K562 (cell line): ENCODE measurements around the gene ZNF10. TPM values are rescaled to one million over a fixed set of nuclear protein-coding genes. Genes with fewer than 3 reads are reported as not detected.
A peak's percentile ranks its signal among the peaks of the same experiment; 100 is the strongest.

Source experiments
- CBX5 ChIP-seq: IDR thresholded peaks from 2 replicates; pipeline ENCODE4 v1.6.1; 2014; ENCODE audit warnings: low read depth, borderline replicate concordance
- HDAC2 ChIP-seq: fragments of 450-650 bp; IDR thresholded peaks from 2 replicates; pipeline ENCODE4 v1.6.1; 2016; ENCODE audit warnings: mild to moderate bottlenecking
- MTA2 ChIP-seq: fragments of 450-650 bp; IDR thresholded peaks from 2 replicates; pipeline ENCODE4 v1.6.1; 2016; ENCODE audit warnings: low read depth
- NFRKB ChIP-seq: fragments of 450-650 bp; IDR thresholded peaks from 2 replicates; pipeline ENCODE4 v1.6.1; 2016; ENCODE audit warnings: low read depth
- PRMT5 ChIP-seq: sonication (generic); formaldehyde crosslinking; IDR thresholded peaks from 2 replicates; pipeline ENCODE4 v1.5.0; 2020; ENCODE audit warnings: missing genetic modification reagents
- PURB ChIP-seq: sonication (generic); formaldehyde crosslinking; IDR thresholded peaks from 2 replicates; pipeline ENCODE4 v1.9.0; 2021; ENCODE audit warnings: low read depth, mild to moderate bottlenecking, missing genetic modification reagents
- RBM39 ChIP-seq: fragments of 200-400 bp; formaldehyde crosslinking; optimal IDR thresholded peaks from 2 replicates; pipeline ENCODE3; 2018; ENCODE audit warnings: low read depth, low read length
- TAF1 ChIP-seq: IDR thresholded peaks from 2 replicates; pipeline ENCODE4 v1.6.1; 2011; ENCODE audit warnings: mild to moderate bottlenecking, low read length, moderate library complexity; ENCODE audit not compliant: insufficient read depth, control insufficient read depth, severe bottlenecking; ENCODE audit errors: extremely low read depth
- ZEB2 ChIP-seq: fragments of 450-650 bp; IDR thresholded peaks from 2 replicates; pipeline ENCODE4 v1.6.1; 2016
- polyA plus RNA-seq, 8 experiments: library from polyadenylated mRNA; depleted of rRNA in 4 of 8; stranded (reverse) in 5 of 8; unstranded in 3 of 8; fragments of >200 nt; fragmentation: Nextera tagmentation in 2 of 8; fragmentation: Illumina TruSeq in 1 of 8; extraction: Ambion mirVana in 2 of 8; extraction: Trizol in 1 of 8; gene quantifications; 2 replicates each; pipeline versions ENCODE4 v1.2.1 to v1.2.3, GENCODE V29; 2011 to 2014; ENCODE audit warnings: inconsistent platforms in 1 of 8, missing spikeins in 1 of 8
- total RNA-seq, 7 experiments: library from RNA; depleted of rRNA in 6 of 7; stranded (reverse); fragments of >200 nt in 6 of 7; fragmentation: Illumina TruSeq in 2 of 7; extraction: Trizol in 2 of 7; gene quantifications; 2 replicates each; pipeline versions ENCODE4 v1.2.1 to v1.2.3, GENCODE V29; 2011 to 2021; ENCODE audit warnings: low replicate concordance in 1 of 7
- TF ChIP-seq, protein P1 (sequence below): sonication (generic); formaldehyde crosslinking; IDR thresholded peaks from 2 replicates; pipeline ENCODE4 v1.8.0; 2023; ENCODE audit warnings: missing genetic modification reagents, mild to moderate bottlenecking, borderline replicate concordance
- TF ChIP-seq, protein P2 (sequence below): fragments of 250-450 bp; sonication (Bioruptor Pico); IDR thresholded peaks from 2 replicates; pipeline ENCODE4 v1.5.1; 2021; ENCODE audit warnings: mild to moderate bottlenecking
- TF ChIP-seq, protein P3 (sequence below): fragments of 450-650 bp; IDR thresholded peaks from 2 replicates; pipeline ENCODE4 v1.6.1; 2018; ENCODE audit warnings: mild to moderate bottlenecking, low read depth; ENCODE audit not compliant: partially characterized antibody
- TF ChIP-seq, protein P4 (sequence below): fragments of 450-650 bp; IDR thresholded peaks from 2 replicates; pipeline ENCODE4 v1.6.1; 2016; ENCODE audit warnings: low read depth, mild to moderate bottlenecking, moderate library complexity
- TF ChIP-seq, protein P5 (sequence below): sonication (generic); formaldehyde crosslinking; IDR thresholded peaks from 2 replicates; pipeline ENCODE4 v1.8.0; 2023; ENCODE audit warnings: mild to moderate bottlenecking, missing genetic modification reagents

ZNF10 gene
- total and polyA plus RNA-seq, 9 of the 15 experiments (the other 6 are each of a cell fraction or from before 2014, with no cell fraction given), result 3.5 to 5.8 (median 4.9) TPM

DNA sequence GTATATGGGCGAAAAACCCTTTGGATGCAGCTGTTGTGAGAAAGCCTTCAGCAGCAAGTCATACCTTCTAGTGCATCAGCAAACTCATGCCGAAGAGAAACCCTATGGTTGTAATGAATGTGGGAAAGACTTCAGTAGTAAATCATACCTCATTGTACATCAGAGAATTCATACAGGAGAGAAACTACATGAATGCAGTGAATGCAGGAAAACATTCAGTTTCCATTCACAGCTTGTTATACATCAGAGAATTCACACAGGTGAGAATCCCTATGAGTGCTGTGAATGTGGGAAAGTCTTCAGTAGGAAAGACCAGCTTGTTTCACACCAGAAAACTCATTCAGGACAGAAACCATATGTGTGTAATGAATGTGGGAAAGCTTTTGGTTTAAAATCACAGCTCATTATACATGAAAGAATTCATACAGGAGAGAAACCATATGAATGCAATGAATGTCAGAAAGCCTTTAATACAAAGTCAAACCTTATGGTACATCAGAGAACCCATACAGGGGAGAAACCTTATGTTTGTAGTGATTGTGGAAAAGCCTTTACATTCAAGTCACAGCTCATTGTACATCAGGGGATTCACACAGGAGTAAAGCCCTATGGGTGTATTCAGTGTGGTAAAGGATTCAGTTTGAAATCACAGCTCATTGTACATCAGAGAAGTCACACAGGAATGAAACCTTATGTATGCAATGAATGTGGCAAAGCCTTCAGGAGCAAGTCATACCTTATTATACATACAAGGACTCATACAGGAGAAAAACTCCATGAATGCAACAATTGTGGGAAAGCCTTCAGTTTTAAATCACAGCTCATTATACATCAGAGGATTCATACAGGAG is 72.3 kb downstream of the ZNF10 start (continued):
- TF ChIP-seq, protein P1, sequence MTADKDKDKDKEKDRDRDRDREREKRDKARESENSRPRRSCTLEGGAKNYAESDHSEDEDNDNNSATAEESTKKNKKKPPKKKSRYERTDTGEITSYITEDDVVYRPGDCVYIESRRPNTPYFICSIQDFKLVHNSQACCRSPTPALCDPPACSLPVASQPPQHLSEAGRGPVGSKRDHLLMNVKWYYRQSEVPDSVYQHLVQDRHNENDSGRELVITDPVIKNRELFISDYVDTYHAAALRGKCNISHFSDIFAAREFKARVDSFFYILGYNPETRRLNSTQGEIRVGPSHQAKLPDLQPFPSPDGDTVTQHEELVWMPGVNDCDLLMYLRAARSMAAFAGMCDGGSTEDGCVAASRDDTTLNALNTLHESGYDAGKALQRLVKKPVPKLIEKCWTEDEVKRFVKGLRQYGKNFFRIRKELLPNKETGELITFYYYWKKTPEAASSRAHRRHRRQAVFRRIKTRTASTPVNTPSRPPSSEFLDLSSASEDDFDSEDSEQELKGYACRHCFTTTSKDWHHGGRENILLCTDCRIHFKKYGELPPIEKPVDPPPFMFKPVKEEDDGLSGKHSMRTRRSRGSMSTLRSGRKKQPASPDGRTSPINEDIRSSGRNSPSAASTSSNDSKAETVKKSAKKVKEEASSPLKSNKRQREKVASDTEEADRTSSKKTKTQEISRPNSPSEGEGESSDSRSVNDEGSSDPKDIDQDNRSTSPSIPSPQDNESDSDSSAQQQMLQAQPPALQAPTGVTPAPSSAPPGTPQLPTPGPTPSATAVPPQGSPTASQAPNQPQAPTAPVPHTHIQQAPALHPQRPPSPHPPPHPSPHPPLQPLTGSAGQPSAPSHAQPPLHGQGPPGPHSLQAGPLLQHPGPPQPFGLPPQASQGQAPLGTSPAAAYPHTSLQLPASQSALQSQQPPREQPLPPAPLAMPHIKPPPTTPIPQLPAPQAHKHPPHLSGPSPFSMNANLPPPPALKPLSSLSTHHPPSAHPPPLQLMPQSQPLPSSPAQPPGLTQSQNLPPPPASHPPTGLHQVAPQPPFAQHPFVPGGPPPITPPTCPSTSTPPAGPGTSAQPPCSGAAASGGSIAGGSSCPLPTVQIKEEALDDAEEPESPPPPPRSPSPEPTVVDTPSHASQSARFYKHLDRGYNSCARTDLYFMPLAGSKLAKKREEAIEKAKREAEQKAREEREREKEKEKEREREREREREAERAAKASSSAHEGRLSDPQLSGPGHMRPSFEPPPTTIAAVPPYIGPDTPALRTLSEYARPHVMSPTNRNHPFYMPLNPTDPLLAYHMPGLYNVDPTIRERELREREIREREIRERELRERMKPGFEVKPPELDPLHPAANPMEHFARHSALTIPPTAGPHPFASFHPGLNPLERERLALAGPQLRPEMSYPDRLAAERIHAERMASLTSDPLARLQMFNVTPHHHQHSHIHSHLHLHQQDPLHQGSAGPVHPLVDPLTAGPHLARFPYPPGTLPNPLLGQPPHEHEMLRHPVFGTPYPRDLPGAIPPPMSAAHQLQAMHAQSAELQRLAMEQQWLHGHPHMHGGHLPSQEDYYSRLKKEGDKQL (CRISPR knock-in tag), result no peak
- TF ChIP-seq, protein P2, sequence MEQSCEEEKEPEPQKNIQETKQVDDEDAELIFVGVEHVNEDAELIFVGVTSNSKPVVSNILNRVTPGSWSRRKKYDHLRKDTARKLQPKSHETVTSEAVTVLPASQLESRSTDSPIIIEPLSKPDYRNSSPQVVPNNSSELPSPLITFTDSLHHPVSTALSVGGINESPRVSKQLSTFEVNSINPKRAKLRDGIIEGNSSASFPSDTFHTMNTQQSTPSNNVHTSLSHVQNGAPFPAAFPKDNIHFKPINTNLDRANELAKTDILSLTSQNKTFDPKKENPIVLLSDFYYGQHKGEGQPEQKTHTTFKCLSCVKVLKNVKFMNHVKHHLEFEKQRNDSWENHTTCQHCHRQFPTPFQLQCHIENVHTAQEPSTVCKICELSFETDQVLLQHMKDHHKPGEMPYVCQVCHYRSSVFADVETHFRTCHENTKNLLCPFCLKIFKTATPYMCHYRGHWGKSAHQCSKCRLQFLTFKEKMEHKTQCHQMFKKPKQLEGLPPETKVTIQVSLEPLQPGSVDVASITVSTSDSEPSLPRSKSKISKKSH (CRISPR knock-in tag), result peak; percentile 86
- TF ChIP-seq, protein P3, sequence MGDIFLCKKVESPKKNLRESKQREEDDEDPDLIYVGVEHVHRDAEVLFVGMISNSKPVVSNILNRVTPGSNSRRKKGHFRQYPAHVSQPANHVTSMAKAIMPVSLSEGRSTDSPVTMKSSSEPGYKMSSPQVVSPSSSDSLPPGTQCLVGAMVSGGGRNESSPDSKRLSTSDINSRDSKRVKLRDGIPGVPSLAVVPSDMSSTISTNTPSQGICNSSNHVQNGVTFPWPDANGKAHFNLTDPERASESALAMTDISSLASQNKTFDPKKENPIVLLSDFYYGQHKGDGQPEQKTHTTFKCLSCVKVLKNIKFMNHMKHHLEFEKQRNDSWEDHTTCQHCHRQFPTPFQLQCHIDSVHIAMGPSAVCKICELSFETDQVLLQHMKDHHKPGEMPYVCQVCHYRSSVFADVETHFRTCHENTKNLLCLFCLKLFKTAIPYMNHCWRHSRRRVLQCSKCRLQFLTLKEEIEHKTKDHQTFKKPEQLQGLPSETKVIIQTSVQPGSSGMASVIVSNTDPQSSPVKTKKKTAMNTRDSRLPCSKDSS, result peak; percentile 91
- TF ChIP-seq HDAC2, result no peak
- no peak for TF ChIP-seq MTA2
- TF ChIP-seq PRMT5 (CRISPR knock-in tag), result no peak
- TF ChIP-seq NFRKB, result peak; percentile 36; the same call in 1 of the 2 replicates
- TF ChIP-seq, protein P4, sequence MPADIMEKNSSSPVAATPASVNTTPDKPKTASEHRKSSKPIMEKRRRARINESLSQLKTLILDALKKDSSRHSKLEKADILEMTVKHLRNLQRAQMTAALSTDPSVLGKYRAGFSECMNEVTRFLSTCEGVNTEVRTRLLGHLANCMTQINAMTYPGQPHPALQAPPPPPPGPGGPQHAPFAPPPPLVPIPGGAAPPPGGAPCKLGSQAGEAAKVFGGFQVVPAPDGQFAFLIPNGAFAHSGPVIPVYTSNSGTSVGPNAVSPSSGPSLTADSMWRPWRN, result no peak
- TF ChIP-seq, protein P5, sequence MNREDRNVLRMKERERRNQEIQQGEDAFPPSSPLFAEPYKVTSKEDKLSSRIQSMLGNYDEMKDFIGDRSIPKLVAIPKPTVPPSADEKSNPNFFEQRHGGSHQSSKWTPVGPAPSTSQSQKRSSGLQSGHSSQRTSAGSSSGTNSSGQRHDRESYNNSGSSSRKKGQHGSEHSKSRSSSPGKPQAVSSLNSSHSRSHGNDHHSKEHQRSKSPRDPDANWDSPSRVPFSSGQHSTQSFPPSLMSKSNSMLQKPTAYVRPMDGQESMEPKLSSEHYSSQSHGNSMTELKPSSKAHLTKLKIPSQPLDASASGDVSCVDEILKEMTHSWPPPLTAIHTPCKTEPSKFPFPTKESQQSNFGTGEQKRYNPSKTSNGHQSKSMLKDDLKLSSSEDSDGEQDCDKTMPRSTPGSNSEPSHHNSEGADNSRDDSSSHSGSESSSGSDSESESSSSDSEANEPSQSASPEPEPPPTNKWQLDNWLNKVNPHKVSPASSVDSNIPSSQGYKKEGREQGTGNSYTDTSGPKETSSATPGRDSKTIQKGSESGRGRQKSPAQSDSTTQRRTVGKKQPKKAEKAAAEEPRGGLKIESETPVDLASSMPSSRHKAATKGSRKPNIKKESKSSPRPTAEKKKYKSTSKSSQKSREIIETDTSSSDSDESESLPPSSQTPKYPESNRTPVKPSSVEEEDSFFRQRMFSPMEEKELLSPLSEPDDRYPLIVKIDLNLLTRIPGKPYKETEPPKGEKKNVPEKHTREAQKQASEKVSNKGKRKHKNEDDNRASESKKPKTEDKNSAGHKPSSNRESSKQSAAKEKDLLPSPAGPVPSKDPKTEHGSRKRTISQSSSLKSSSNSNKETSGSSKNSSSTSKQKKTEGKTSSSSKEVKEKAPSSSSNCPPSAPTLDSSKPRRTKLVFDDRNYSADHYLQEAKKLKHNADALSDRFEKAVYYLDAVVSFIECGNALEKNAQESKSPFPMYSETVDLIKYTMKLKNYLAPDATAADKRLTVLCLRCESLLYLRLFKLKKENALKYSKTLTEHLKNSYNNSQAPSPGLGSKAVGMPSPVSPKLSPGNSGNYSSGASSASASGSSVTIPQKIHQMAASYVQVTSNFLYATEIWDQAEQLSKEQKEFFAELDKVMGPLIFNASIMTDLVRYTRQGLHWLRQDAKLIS (CRISPR knock-in tag), result no peak
- peak; percentile 62 for TF ChIP-seq ZEB2
- no peak for TF ChIP-seq PURB (CRISPR knock-in tag)
- TF ChIP-seq CBX5, result peak; percentile 56; the same call in 1 of the 2 replicates
- no peak for TF ChIP-seq RBM39
- TF ChIP-seq TAF1, result no peak
